ENCODE results near the gene GPT2.

The GPT2 gene

GRCh38 chr16:46886764-46887523, 2.8 kb downstream of the GPT2 start:
- ATAC-seq = no peak
- no peak for TF ChIP-seq SNAI2 (CRISPR knock-in tag; IDR thresholded peaks at IDR 0.05)
- TF ChIP-seq POU6F1 (CRISPR knock-in tag; IDR thresholded peaks at IDR 0.05; ENCODE audit: borderline replicate concordance, low read depth) = no peak
- TF ChIP-seq PATZ1 (CRISPR knock-in tag; IDR thresholded peaks at IDR 0.05; ENCODE audit: borderline replicate concordance) = no peak
- TF ChIP-seq CSRNP3 (CRISPR knock-in tag; IDR thresholded peaks at IDR 0.05) = no peak
- TF ChIP-seq ESRRG (CRISPR knock-in tag; IDR thresholded peaks at IDR 0.05) = no peak
- no peak for TF ChIP-seq GLIS3 (CRISPR knock-in tag; IDR thresholded peaks at IDR 0.05)
- no peak for TF ChIP-seq ISL1 (CRISPR knock-in tag; IDR thresholded peaks at IDR 0.05)
- TF ChIP-seq TOX (CRISPR knock-in tag; IDR thresholded peaks at IDR 0.05; ENCODE audit: borderline replicate concordance) = no peak
- no peak for TF ChIP-seq RARB (CRISPR knock-in tag; IDR thresholded peaks at IDR 0.05)
- TF ChIP-seq ZFP30 (CRISPR knock-in tag; IDR thresholded peaks at IDR 0.05) = no peak
- no peak for TF ChIP-seq CREB5 (CRISPR knock-in tag; IDR thresholded peaks at IDR 0.05; ENCODE audit: low read depth)

GRCh38 chr16:46887524-46887854, 3.3 kb downstream of the GPT2 start:
- ATAC-seq = no peak
- TF ChIP-seq PPARA (CRISPR knock-in tag; IDR thresholded peaks at IDR 0.05; ENCODE audit: borderline replicate concordance) (no peak), RARB (CRISPR knock-in tag; IDR thresholded peaks at IDR 0.05) (no peak), ZNF565 (CRISPR knock-in tag; conservative IDR thresholded peaks at IDR 0.05; ENCODE audit: low read depth) (no peak), ZFP3 (CRISPR knock-in tag; IDR thresholded peaks at IDR 0.05) (no peak), OSR1 (CRISPR knock-in tag; IDR thresholded peaks at IDR 0.05) (no peak), TSHZ2 (CRISPR knock-in tag; IDR thresholded peaks at IDR 0.05) (no peak)

- TF ChIP-seq CSDC2 (CRISPR knock-in tag; IDR thresholded peaks at IDR 0.05) (no peak), CSRNP3 (CRISPR knock-in tag; IDR thresholded peaks at IDR 0.05) (no peak), ZNF70 (CRISPR knock-in tag; IDR thresholded peaks at IDR 0.05) (no peak), BACH2 (CRISPR knock-in tag; IDR thresholded peaks at IDR 0.05; ENCODE audit: borderline replicate concordance) (no peak), SNAI2 (CRISPR knock-in tag; IDR thresholded peaks at IDR 0.05) (no peak)
- ATAC-seq = no peak
Observed at GRCh38 chr16:46889245-46889941, 5.2 kb downstream of the GPT2 start.
